Stimulated activated CD4-positive, alpha-beta T cell treated with anti-CD3 and anti-CD28 coated beads, Interleukin-12 subunit alpha, Interleukin-12 subunit beta, amount 100 ng/mL, for 48 hours (primary cell): ENCODE data around the gene TRPC4AP.
"Not testable (repeated sequence)": the region's sequence is repeated elsewhere in the genome, so short reads cannot be mapped to it uniquely, and the experiment has no call there.

Source experiments
- DNase-seq, 3 donors: peaks; one replicate each; pipeline ENCODE4 v3.0.0-alpha.2; 2020; ENCODE audit warnings: low read depth in 2 of 3, low spot score in 1 of 3

TRPC4AP gene

GRCh38 chr20:35060168-35060567 lies 32.4 kb downstream of the TRPC4AP start:
- no peak for DNase-seq

- DNase-seq = no peak
Observed at GRCh38 chr20:35059612-35060011, 33.0 kb downstream of the TRPC4AP start.

- DNase-seq = no peak
Observed at GRCh38 chr20:35059110-35059509, 33.5 kb downstream of the TRPC4AP start.

GRCh38 chr20:35055445-35056276 lies 36.9 kb downstream of the TRPC4AP start:
- DNase-seq = no peak

DNA sequence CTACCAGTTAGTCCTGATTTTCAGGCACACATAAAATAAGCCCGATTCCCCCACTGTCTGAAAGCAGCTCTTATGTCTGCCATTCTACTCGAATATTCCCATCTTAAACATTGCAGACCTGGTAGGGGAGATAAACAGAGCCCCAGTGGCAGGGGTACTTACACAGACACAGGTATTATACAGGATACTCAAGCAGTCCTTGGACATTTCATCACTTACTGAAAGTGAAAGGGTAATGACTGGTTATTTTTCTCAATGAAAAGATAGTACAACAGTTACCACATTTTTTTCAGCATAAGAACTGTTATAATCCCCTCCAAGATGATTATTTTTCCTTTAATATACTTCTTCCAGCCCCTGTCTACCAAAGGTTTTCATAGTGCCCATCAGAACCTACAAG lies 37.8 kb downstream of the TRPC4AP start:
- no peak for DNase-seq

GRCh38 chr20:35052616-35053015 lies 40.0 kb downstream of the TRPC4AP start:
- DNase-seq = not testable (repeated sequence)

GRCh38 chr20:35049776-35050352 lies 42.7 kb downstream of the TRPC4AP start:
- no peak for DNase-seq

- DNase-seq = no peak
Observed at GRCh38 chr20:35048739-35049138, 43.9 kb downstream of the TRPC4AP start.

- DNase-seq = no peak
Observed at GRCh38 chr20:35042268-35042667, 50.3 kb downstream of the TRPC4AP start.

GRCh38 chr20:35040646-35041045 lies 52.0 kb downstream of the TRPC4AP start:
- no peak for DNase-seq

DNA sequence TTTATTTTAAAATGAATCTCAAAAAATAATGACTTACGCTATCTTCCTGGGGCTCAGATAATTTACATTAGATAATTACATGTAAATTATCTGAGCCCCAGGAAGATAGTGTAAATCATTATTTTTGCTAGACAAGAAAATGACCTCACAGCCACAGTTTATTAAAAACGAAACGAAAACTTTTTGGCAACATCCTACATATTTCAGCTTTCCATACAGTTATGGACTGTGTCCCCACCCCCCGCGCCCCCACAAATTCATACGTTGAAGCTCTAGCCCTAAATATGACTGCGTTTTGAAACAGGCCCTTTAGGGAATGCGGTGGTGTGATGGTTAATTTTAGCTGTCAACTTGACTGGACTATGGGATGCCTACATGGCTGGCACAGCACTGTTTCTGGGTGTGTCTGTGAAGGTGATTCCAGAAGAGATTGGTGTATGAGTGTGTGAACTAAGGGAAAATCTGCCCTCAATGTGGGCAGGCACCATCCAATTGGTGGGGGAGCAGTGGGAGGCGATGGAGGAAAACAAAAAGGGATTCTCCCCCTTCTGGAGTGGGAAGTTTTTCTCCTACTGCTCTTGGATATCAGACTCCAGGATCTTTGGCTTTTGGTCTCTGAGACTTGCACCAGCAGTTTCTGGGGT lies 52.6 kb downstream of the TRPC4AP start:
- DNase-seq = no peak

DNA sequence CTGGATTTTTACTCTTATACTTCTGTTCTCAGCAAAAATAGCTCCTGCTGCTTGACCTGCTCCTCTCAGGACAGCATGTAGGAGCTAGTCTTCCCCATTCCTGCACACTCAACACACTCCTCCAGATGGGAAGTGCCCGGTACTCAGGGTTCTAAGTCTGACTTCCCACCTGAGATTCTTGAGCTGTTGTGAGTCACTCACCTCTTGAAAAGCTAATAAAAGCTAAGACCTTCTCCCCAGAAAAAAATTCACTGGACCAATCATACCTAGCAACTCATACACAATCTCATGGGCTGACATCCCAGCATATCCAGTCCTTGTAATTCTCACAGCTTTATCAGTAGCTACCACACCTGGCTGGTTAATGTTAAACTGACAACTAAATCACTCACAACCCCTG lies 53.5 kb downstream of the TRPC4AP start:
- DNase-seq = no peak

DNA sequence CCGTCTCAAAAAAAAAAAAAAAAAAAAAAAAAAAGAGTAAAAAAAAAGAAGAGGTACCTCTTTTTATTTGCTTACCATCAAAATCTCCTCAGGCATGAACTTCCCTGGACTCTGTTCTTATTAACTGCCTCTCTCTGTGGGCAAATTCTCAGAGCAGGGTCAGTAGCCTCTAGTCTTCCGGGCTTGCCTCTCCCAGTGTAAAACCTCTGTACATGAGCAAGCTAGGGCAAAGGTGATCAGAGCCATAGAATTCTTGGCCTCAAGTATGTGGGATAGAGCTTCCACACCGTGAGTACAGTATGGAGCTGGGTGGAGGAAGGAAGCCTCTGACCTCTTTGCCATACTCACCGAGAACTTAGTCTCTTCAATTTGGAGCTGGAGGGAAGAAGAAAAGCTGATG lies 58.5 kb downstream of the TRPC4AP start:
- DNase-seq = no peak

DNA sequence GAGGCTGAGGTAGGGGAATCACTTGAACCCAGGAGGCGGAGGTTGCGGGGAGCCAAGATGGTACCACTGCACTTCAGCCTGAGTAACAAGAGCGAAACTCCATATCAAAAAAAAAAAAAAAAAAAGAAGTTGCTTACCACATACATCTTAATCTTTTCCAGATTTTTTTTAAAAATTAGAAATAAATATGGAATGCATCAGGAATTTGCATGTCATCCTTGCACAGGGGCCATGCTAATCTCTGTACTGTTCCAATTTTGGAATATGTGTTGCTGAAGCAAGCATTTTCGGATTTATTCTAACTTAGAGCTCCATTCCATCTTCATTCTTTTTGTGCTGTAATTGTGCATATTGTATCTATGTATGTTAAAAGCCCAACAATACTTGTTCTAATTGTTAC lies 62.5 kb downstream of the TRPC4AP start:
- no peak for DNase-seq

- DNase-seq = no peak
Observed at GRCh38 chr20:35027301-35027700, 65.3 kb downstream of the TRPC4AP start.

DNA sequence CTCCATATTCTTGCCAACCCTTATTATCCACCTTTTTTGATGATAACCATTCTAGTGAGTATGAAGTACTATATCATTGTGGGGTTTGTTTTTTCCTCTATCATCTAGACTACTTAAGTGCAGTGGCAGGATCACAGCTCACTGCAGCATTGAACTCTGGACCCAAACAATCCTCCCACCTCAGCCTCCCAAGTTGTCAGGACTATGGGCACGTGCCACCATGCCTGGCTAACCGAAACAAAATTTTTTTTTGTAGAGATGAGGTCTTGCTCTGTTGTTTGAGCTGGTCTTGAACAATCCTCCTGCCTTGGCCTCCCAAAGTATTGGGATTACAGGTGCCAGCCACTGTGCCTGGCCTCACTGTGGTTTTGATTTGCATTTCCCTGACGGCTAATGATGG lies 67.5 kb downstream of the TRPC4AP start:
- no peak for DNase-seq

DNA sequence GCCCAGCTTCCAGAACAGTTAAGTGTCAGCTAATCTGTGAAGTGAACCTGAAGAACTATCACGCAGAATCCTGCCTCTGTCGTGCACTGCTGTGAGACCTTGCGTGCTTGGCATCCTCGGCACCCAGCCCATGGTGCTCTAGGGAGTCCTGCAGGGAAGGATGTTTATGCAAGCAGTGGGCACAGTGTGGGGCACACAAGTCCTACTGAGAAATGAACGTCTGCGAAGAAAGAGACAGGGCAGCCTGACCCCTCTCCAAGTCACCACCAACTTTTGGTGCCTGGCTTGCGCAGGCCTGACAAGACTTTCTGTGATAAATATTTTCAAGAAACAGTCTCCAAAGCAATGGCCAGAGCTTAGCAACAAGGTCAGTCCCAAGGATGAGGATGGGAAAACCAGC lies 69.0 kb downstream of the TRPC4AP start:
- no peak for DNase-seq

GRCh38 chr20:35021831-35022230 lies 70.8 kb downstream of the TRPC4AP start:
- no peak for DNase-seq

GRCh38 chr20:35021063-35021462 lies 71.5 kb downstream of the TRPC4AP start:
- no peak for DNase-seq

- DNase-seq = no peak
Observed at GRCh38 chr20:35020108-35020928, 72.3 kb downstream of the TRPC4AP start.

- DNase-seq = no peak
Observed at GRCh38 chr20:35018590-35019371, 73.8 kb downstream of the TRPC4AP start.
